Measurements from ENCODE around the gene HIVEP3.

GRCh38 chr1:41718497-41718896 lies 200.2 kb downstream of the HIVEP3 start:
- TF ChIP-seq, protein P1, sequence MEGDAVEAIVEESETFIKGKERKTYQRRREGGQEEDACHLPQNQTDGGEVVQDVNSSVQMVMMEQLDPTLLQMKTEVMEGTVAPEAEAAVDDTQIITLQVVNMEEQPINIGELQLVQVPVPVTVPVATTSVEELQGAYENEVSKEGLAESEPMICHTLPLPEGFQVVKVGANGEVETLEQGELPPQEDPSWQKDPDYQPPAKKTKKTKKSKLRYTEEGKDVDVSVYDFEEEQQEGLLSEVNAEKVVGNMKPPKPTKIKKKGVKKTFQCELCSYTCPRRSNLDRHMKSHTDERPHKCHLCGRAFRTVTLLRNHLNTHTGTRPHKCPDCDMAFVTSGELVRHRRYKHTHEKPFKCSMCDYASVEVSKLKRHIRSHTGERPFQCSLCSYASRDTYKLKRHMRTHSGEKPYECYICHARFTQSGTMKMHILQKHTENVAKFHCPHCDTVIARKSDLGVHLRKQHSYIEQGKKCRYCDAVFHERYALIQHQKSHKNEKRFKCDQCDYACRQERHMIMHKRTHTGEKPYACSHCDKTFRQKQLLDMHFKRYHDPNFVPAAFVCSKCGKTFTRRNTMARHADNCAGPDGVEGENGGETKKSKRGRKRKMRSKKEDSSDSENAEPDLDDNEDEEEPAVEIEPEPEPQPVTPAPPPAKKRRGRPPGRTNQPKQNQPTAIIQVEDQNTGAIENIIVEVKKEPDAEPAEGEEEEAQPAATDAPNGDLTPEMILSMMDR (IDR thresholded peaks at IDR 0.05): no peak
- TF ChIP-seq POLR2A (IDR thresholded peaks at IDR 0.05): no peak

Data from tibial nerve (tissue), 3 donors.